Naive thymus-derived CD8-positive, alpha-beta T cell (primary cell): ENCODE measurements around the gene LAMA1. TPM values are rescaled to one million over a fixed set of nuclear protein-coding genes. Genes with fewer than 3 reads are reported as not detected.

ENCODE experiments used
- ATAC-seq, 2 donors: fragments of 150-1000 bp; cut with Tn5 transposase in 1 of 2; sonication (Bioruptor Pico), chemical (Tn5 transposase) in 1 of 2; 1 replicate in 1 of 2; 2 replicates in 1 of 2; pipeline ENCODE4 v1.10.0; 2021; ENCODE audit warnings: mild to moderate bottlenecking in 2 of 2, moderate library complexity in 2 of 2
- POLR2A ChIA-PET: fragments of 350-600 bp; sonication (Branson Sonifier 250); formaldehyde crosslinking; loops from one replicate; lab custom pipeline; 2021; ENCODE audit warnings: antibody characterized with exemption; lab: Charles Lee
- DNase-seq, 10 donors: peaks; one replicate each; pipeline versions ENCODE4 v3.0.0 to v3.0.0-alpha.2; 2020 to 2022
- H3K27ac Mint-ChIP-seq, 10 donors: one replicate each; pipeline ENCODE4 v1.8.0; 2020 to 2022; ENCODE audit warnings: mild to moderate bottlenecking in 10 of 10, mixed read lengths in 10 of 10, moderate library complexity in 4 of 10, inconsistent platforms in 1 of 10
- H3K27me3 Mint-ChIP-seq, 5 donors: one replicate each; pipeline ENCODE4 v1.8.0; 2021 to 2022; ENCODE audit warnings: mixed read lengths in 5 of 5
- H3K36me3 Mint-ChIP-seq, 3 donors: one replicate each; pipeline ENCODE4 v1.8.0; 2020 to 2022; ENCODE audit warnings: mixed read lengths in 3 of 3, mild to moderate bottlenecking in 2 of 3, inconsistent platforms in 1 of 3
- H3K4me1 Mint-ChIP-seq, 4 donors: one replicate each; pipeline ENCODE4 v1.8.0; 2021 to 2022; ENCODE audit warnings: mixed read lengths in 4 of 4
- H3K4me3 Mint-ChIP-seq, 10 donors: one replicate each; pipeline ENCODE4 v1.8.0; 2020 to 2022; ENCODE audit warnings: mild to moderate bottlenecking in 10 of 10, mixed read lengths in 10 of 10, moderate library complexity in 6 of 10, inconsistent platforms in 1 of 10
- H3K9me3 Mint-ChIP-seq, 9 donors: one replicate each; pipeline ENCODE4 v1.8.0; 2020 to 2022; ENCODE audit warnings: mixed read lengths in 9 of 9, mild to moderate bottlenecking in 3 of 9, inconsistent platforms in 1 of 9, moderate library complexity in 1 of 9
- polyA plus RNA-seq, 3 donors: library from polyadenylated mRNA; unstranded; fragments of 300-500 nt; fragmentation: Illumina TruSeq; gene quantifications; one replicate each; pipeline ENCODE4 v1.2.3, GENCODE V29; 2021
- total RNA-seq, 8 experiments: library from RNA in 2 of 8; stranded (reverse) in 2 of 8; gene quantifications; one replicate each; pipeline ENCODE4 v1.2.3 and lab custom pipeline; 2021 to 2026

LAMA1 gene
- total and polyA plus RNA-seq, 5 experiments from 2014 or later = not detected

- Mint-ChIP-seq H3K27ac (no peak overlapping the region), H3K27me3 (peaks cover 1 to 22% (median 4%) of the 10 kb centered on the region in 5 donors), H3K4me3 (no peak overlapping the region), H3K9me3 (peaks cover 0 to 6% (median 0%) of the 10 kb centered on the region in 9 donors), H3K36me3 (no peaks in the 10 kb centered on the region), H3K4me1 (peaks cover 0 to 4% (median 0%) of the 10 kb centered on the region in 4 donors)
- DNase-seq = no peak
- ATAC-seq = no peak
- POLR2A ChIA-PET = no interaction called here
Observed at GRCh38 chr18:7034924-7035323, 82.7 kb downstream of the LAMA1 start.

DNA sequence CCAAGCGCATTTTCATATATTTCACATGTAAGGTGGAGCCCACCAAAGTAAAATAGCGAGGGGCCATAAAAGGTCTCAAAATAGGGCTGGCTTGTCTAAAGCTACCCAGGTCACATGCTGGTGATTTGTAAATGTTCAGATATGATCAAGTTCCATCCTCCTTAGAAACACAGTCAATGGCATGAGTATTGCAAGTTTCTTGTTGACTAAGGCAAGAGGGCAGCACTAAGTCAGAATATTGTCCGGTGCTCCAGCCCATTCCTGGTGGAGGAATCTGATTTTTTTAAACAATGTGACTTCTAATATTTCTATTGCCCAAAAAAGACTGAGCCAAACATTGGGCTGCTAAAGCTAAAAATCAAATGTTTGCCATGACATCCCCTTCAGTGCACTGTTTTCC, 85.1 kb downstream of the LAMA1 start:
- POLR2A ChIA-PET = no interaction called here
- Mint-ChIP-seq H3K4me1 (no peaks in the 10 kb centered on the region), H3K27me3 (peaks cover 0 to 10% (median 4%) of the 10 kb centered on the region in 5 donors), H3K4me3 (no peak overlapping the region), H3K9me3 (peaks cover 0 to 4% (median 0%) of the 10 kb centered on the region in 9 donors), H3K36me3 (no peaks in the 10 kb centered on the region), H3K27ac (no peak overlapping the region)
- no peak for ATAC-seq
- no peak for DNase-seq

DNA sequence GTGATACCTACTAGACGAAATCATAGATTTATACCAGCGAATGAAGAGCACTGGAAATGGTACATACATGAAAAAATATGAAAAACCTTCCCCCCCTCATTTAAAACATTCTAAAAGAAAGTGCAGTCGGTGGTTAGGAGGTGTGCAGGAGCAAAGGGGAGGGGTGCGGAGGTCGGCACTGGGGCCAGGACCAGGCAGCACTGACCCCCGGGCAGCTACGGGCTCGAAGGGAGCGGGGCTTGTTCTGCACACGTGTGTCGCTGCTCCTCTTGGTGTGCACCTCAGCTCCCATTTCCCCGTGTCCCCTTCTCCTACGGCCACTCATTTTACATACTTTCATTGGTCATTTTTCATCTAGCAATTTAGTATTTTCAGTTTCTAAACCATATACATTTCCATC, 89.0 kb downstream of the LAMA1 start:
- no peaks in the 10 kb centered on the region for H3K36me3 Mint-ChIP-seq
- POLR2A ChIA-PET = no interaction called here
- DNase-seq (no peak), ATAC-seq (no peak)
- H3K27me3 Mint-ChIP-seq = peaks cover 1 to 21% (median 6%) of the 10 kb centered on the region in 5 donors
- no peaks in the 10 kb centered on the region for H3K4me1 Mint-ChIP-seq
- no peak overlapping the region for H3K27ac Mint-ChIP-seq
- no peak overlapping the region for H3K4me3 Mint-ChIP-seq
- peaks cover 0 to 4% (median 0%) of the 10 kb centered on the region in 9 donors for H3K9me3 Mint-ChIP-seq

DNA sequence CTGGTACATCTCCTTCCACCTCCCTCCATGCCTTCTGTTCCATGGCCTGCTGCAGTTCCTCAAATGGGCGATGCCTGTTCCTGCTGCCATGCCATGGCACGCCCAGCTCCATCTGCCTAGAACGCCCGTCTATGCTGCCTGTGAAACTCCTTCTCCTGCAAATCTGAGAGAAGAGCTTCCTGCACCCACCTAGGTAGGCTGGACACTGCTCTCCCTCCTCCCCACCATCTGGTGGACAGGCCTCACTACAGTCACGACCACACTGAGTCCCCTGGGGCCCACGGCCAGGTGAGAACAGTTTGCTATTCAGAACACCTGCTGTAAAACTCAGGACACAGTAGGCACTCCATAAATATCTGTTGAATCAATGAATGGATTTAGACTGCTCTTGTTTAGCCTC, 92.4 kb downstream of the LAMA1 start:
- no peaks in the 10 kb centered on the region for H3K36me3 Mint-ChIP-seq
- no peak overlapping the region for H3K27ac Mint-ChIP-seq
- H3K4me1 Mint-ChIP-seq = no peaks in the 10 kb centered on the region
- DNase-seq = no peak
- peaks cover 1 to 21% (median 6%) of the 10 kb centered on the region in 5 donors for H3K27me3 Mint-ChIP-seq
- no peak for ATAC-seq
- H3K9me3 Mint-ChIP-seq = peaks cover 0 to 4% (median 0%) of the 10 kb centered on the region in 9 donors
- H3K4me3 Mint-ChIP-seq = no peak overlapping the region
- POLR2A ChIA-PET = no interaction called here

GRCh38 chr18:7023581-7023980, 94.0 kb downstream of the LAMA1 start:
- Mint-ChIP-seq H3K27me3 (peaks cover 1 to 21% (median 6%) of the 10 kb centered on the region in 5 donors), H3K27ac (no peak overlapping the region), H3K36me3 (no peaks in the 10 kb centered on the region), H3K4me3 (no peak overlapping the region), H3K9me3 (peaks cover 0 to 4% (median 0%) of the 10 kb centered on the region in 9 donors), H3K4me1 (no peaks in the 10 kb centered on the region)
- no peak for ATAC-seq
- DNase-seq = no peak
- POLR2A ChIA-PET = no interaction called here

GRCh38 chr18:7023063-7023580, 94.5 kb downstream of the LAMA1 start:
- ATAC-seq (no peak), DNase-seq (no peak)
- Mint-ChIP-seq H3K4me3 (no peak overlapping the region), H3K27me3 (peaks cover 1 to 21% (median 6%) of the 10 kb centered on the region in 5 donors), H3K36me3 (no peaks in the 10 kb centered on the region), H3K27ac (no peak overlapping the region), H3K9me3 (peaks cover 0 to 4% (median 0%) of the 10 kb centered on the region in 9 donors), H3K4me1 (no peaks in the 10 kb centered on the region)
- POLR2A ChIA-PET = no interaction called here

DNA sequence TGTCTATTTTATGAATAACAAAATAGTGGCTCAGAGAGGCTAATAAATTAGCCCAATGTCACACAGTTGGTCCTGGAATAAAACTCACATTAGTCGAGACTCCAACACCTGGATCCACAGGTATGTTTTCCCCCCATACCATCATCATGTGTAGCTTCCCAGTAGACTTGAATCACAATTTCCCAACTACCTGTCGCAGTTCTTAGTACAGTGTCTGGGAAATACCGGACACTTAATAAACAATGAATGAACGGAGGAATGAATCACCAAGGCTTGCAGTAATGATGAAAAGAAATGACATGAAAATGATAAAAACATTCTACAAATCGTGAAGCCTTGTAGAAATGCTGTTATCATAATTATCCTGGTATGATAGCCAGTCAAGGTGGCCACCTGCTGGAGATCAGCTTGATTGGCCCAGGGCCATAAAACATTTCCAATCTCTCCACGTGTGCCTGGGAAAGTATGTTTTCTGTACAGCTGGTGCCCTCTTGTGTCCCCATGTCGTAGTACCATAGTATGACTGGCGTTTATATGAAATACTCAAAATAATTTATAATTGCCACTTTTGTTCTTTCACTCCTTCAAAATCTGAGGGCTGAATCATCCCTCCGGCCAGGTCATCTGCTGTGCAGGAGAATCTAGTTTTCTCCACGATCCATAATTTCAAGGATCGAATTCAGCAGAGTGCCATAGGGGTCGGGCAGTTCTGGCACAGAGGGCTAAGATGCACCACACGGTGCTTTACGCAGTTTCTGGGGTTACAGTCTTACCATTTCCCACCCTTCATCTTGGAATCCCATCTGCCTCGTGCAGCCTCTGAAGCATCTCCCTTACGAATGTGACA, 95.4 kb downstream of the LAMA1 start:
- Mint-ChIP-seq H3K4me1 (no peaks in the 10 kb centered on the region), H3K4me3 (no peak overlapping the region), H3K36me3 (no peaks in the 10 kb centered on the region), H3K27ac (peak overlapping the region in 1 of 10 donors; percentile 24), H3K27me3 (peaks cover 1 to 21% (median 6%) of the 10 kb centered on the region in 5 donors), H3K9me3 (peaks cover 0 to 4% (median 0%) of the 10 kb centered on the region in 9 donors)
- DNase-seq = no peak
- ATAC-seq = no peak
- POLR2A ChIA-PET = no interaction called here

DNA sequence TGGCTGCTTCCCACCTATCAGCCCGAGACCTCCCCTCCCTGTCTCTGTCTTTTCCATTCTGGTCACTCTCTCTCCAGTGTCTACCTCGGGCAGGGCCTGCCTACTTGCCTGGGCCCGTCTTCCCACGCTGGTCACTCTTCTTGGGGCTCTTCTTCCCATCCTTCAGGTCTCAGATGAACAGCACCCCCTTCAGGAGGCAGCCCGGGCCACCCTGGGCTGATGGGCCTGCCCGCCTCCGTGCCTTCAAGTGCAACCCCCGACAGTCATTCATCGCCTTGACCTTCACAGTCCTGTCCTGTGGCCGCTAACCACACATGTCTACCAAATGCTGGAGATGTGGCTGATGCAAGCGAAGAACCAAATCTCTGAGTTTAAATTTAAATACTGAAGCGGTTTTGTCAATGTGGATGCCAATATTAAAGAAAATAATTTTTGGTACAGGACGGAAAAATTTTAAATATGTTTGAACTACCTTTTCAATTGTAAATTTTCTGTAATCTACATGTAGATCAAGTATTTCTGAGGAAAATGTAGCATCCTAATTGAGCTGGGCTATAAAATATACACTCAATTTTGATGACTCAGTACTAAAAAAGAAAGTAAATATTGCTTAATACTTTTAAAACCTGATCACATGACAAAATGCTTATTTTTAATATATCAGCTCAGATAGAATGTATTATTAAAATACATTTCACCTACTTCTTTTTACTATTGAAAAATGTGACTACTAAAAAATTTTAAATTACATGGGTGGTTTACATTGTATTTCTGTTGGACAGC, 96.4 kb downstream of the LAMA1 start:
- no peaks in the 10 kb centered on the region for H3K4me1 Mint-ChIP-seq
- DNase-seq = no peak
- no peak overlapping the region for H3K4me3 Mint-ChIP-seq
- H3K9me3 Mint-ChIP-seq = peaks cover 0 to 6% (median 0%) of the 10 kb centered on the region in 9 donors
- POLR2A ChIA-PET = no interaction called here
- H3K36me3 Mint-ChIP-seq = no peaks in the 10 kb centered on the region
- H3K27me3 Mint-ChIP-seq = peaks cover 1 to 20% (median 6%) of the 10 kb centered on the region in 5 donors
- no peak for ATAC-seq
- no peak overlapping the region for H3K27ac Mint-ChIP-seq

- peaks cover 0 to 6% (median 0%) of the 10 kb centered on the region in 9 donors for H3K9me3 Mint-ChIP-seq
- POLR2A ChIA-PET = no interaction called here
- no peak for ATAC-seq
Observed at GRCh38 chr18:7017013-7017412, 100.6 kb downstream of the LAMA1 start.

GRCh38 chr18:7011142-7011541, 106.5 kb downstream of the LAMA1 start:
- Mint-ChIP-seq H3K4me1 (peaks cover 0 to 1% (median 0%) of the 10 kb centered on the region in 4 donors), H3K27me3 (peaks cover 0 to 3% (median 0%) of the 10 kb centered on the region in 5 donors), H3K36me3 (no peaks in the 10 kb centered on the region), H3K27ac (no peak overlapping the region), H3K9me3 (peaks cover 0 to 4% (median 0%) of the 10 kb centered on the region in 9 donors), H3K4me3 (peak overlapping the region in 1 of 10 donors; percentile 45)
- POLR2A ChIA-PET = no interaction called here
- DNase-seq (no peak), ATAC-seq (no peak)

More at GRCh38 chr18:7017013-7017412, 100.6 kb downstream of the LAMA1 start:
- H3K36me3 Mint-ChIP-seq = no peaks in the 10 kb centered on the region
- no peak overlapping the region for H3K27ac Mint-ChIP-seq
- DNase-seq = no peak
- H3K27me3 Mint-ChIP-seq = no peaks in the 10 kb centered on the region
- H3K4me3 Mint-ChIP-seq = no peak overlapping the region
- no peaks in the 10 kb centered on the region for H3K4me1 Mint-ChIP-seq

DNA sequence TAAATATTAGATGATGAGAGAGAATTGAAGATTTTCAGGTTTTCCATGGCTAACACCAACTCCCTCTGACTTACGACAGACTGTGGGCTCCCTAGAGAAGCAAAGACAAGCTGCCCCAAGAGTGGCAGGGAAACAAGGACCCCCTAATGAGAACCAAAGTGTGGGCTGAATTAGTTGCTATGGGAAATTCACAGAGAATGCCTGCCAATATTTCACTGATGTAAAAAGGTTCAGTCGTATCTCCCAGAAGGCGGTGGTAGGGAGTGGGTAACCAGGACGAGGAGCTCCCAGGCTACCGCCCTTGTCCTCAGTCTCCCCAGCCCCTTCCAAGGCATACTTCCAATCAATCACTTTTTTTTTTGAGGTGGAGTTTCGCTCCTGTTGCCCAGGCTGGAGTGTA, 113.6 kb downstream of the LAMA1 start:
- Mint-ChIP-seq H3K4me1 (no peaks in the 10 kb centered on the region), H3K4me3 (no peak overlapping the region), H3K27me3 (peaks cover 0 to 14% (median 4%) of the 10 kb centered on the region in 5 donors), H3K27ac (no peak overlapping the region), H3K9me3 (peaks cover 0 to 6% (median 0%) of the 10 kb centered on the region in 9 donors), H3K36me3 (no peaks in the 10 kb centered on the region)
- DNase-seq (no peak), ATAC-seq (no peak)
- POLR2A ChIA-PET = no interaction called here

GRCh38 chr18:7002107-7002506, 115.5 kb downstream of the LAMA1 start:
- no peak for ATAC-seq
- no peaks in the 10 kb centered on the region for H3K4me1 Mint-ChIP-seq
- H3K9me3 Mint-ChIP-seq = peaks cover 0 to 9% (median 0%) of the 10 kb centered on the region in 9 donors
- DNase-seq = no peak
- H3K4me3 Mint-ChIP-seq = no peak overlapping the region
- no peaks in the 10 kb centered on the region for H3K36me3 Mint-ChIP-seq
- POLR2A ChIA-PET = no interaction called here
- no peak overlapping the region for H3K27ac Mint-ChIP-seq
- H3K27me3 Mint-ChIP-seq = peaks cover 0 to 14% (median 5%) of the 10 kb centered on the region in 5 donors
